AG09319 (cell line): ENCODE measurements around the gene CACNA2D2.

ENCODE experiments used
- DNase-seq: peaks from one replicate; pipeline ENCODE4 v3.0.0-alpha.2; 2010; ENCODE audit warnings: low read depth; ENCODE audit errors: extremely low read depth
- TF ChIP-seq, protein P1 (sequence below): IDR thresholded peaks from 2 replicates; pipeline ENCODE4 v1.5.1; 2011; ENCODE audit warnings: low read depth, mild to moderate bottlenecking, inconsistent platforms, low read length, moderate library complexity

The CACNA2D2 gene

DNA sequence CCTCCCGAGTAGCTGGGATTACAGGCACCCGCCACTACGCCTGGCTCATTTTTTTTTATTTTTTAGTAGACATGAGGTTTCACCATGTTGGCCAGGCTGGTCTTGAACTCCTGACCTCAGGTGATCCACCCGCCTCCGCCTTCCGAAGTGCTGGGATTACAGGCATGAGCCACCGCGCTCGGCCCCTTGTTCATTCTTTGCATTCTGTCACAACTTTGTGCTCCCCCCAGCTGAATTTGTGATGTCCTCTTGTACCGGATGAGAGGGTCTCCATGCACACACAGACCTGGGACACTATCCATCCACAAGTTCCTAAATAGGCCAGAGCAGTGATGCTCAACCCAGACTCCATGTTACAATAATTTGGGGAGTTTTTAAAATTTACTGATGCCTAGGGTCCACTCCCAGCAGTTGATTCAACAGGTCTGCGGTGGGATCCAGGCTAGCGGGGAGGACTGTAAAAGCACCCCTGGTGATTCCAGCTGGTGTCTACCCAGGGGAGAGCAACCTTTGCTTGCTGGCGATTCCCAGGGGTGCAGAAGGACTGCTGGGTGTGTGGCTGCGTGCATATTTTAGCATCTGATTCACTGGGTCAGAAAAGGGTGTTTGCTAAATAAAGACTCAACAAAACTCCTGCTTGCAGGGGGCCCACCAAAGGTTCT lies 163.8 kb downstream of the CACNA2D2 start:
- DNase-seq, result no peak
- TF ChIP-seq, protein P1, sequence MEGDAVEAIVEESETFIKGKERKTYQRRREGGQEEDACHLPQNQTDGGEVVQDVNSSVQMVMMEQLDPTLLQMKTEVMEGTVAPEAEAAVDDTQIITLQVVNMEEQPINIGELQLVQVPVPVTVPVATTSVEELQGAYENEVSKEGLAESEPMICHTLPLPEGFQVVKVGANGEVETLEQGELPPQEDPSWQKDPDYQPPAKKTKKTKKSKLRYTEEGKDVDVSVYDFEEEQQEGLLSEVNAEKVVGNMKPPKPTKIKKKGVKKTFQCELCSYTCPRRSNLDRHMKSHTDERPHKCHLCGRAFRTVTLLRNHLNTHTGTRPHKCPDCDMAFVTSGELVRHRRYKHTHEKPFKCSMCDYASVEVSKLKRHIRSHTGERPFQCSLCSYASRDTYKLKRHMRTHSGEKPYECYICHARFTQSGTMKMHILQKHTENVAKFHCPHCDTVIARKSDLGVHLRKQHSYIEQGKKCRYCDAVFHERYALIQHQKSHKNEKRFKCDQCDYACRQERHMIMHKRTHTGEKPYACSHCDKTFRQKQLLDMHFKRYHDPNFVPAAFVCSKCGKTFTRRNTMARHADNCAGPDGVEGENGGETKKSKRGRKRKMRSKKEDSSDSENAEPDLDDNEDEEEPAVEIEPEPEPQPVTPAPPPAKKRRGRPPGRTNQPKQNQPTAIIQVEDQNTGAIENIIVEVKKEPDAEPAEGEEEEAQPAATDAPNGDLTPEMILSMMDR, result no peak

DNA sequence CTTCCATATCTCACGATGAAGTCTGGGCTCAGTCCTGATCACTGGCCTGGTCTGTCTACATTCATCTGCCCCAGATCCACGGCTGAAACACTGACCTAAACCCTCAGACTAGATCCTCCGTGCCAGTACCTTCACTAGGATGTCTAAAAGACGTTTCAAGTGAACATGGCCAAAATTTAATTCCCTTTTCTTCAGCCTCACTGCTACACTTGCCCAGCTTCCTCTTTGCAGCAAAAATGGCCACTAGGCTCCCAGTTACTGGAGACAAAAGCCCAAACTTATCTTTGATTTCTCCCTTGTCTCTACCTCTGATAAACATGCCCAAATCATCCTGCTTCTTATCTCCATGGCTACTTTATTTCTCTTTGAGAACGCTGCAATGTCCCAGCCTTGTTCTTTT lies 164.5 kb downstream of the CACNA2D2 start:
- no peak for DNase-seq
- TF ChIP-seq, protein P1, result no peak

DNA sequence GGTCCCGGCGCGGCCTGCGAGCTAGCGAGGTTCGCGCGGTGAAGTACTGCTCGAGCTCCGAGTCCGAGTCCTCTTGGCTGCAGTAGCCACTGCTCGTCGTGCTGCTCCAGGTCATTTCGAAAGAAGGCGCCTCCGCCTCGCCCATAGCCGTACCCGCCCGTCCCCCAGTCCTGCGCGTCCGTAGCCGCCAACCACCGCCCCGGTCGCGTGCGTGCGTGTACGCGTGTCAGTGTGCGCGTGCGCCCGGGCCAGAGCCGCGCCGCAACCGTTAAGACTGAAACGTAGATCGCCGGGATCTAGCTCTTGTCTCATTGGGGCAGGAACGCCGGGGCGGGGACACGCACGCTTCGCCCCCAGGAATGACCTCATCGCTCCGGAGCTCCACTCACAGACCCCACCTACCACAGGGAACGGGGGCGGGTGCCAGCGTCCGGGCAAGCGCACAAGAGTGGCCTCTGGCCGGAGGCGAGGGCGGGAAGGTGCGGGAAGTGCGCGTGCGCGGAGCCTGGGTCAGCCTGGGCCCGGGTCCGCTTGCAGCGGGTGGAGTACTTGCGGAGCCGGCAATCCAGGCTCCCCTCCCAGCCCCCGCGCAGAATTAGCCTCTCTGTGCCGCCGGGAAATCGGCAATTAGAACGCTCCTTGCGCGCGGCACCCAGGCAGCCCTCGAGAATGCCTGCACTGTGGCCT lies 166.1 kb downstream of the CACNA2D2 start:
- TF ChIP-seq, protein P1, result no peak

DNA sequence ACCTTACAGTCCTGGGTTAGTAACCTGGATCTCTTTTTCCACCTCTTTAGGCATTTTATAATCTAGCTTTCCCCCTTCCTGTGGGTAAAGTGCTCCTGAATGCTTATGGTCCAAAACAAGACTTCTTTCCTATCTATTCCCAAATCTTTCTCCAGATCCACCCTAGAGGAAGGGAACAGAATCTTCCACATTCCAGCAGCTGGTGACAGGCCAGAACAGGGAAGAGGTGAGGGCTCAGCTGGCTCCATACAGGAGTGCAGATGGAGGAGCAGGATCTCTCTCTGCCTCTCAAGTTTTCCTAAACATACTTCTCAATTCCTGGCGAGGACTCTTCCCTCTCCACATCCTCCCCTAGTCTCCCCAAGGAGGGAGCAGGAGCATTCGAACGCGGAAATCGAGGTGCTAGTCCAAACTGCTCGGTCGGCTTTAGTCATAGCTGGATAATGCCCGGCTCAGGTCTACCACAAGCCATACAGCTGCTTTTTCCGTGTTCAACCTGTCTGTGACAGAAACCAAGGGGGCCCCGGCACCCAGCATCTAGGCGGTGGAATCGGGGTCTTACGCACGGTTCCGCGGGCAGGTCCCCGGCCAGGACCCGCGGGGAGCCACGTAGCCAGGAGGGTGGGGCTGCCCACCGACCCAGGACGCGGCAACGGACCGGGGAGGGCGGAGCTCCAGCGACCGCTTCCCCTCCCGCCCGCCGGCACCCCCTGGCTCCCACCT lies 166.8 kb downstream of the CACNA2D2 start:
- TF ChIP-seq, protein P1, result no peak

More for the DNA sequence above, 166.1 kb downstream of the CACNA2D2 start:
- DNase-seq, result peak; percentile 99

DNA sequence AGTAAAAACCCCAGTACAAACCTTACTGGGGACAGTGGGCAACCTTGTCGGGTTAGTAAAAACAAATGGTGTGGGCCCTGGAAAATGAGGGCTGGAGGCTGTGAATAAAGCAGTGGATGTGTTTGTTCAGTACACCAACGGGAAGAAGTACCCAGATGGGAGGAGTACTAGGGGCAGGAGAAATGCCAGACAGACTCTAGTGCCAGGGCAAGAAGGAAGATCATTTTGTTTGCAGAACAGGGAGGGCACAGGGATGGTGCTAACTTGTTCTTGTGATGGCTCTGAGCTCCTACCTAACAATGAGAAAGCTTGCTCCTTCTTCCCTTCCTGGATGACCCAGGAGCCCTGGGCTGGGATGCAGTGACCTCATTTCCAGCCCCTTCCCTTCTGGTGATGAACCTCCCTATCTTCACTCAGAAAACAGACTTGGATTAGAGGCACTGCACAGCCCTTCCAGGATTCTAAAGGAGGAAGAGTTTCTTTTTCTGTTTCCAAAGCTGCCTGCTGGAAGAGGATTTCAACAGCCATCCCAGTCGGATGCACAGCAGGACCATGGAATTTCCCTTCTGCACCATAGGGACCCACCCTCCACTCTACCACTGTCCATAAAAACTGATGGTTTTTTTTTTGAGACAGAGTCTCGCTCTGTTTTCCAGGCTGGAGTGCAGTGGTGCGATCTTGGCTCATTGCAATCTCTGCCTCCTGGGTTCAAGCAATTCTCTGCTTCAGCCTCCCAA lies 168.9 kb downstream of the CACNA2D2 start:
- TF ChIP-seq, protein P1, result no peak
- DNase-seq, result no peak

More for the DNA sequence above, 166.8 kb downstream of the CACNA2D2 start:
- DNase-seq, result no peak

DNA sequence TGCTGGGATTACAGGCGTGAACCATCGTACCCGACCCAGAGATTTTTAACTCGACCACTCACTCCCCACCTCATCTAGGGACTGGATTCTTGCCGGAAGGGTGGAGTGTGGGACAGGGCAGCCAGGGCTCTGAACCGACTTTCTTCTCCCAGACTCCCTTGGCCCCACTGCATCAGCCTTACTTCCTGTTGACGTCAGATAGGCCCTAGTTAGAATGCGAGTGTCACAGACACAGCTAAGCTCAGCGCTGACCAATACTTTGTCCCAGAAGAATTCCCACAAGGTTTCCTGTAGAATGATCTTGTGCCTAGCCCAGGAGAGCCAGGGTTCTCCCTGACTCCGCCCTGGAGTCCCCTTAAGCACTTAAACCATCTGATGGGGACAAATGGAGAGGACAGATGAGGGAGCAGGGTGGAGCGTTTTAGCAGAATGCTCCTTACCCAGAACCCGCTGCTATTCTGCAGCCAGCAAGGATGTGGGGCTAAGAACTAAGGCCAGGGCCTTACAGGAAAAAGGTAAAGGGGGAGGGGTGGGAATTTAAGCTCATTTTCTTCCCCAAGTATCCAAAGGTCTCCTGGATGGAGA lies 169.6 kb downstream of the CACNA2D2 start:
- no peak for DNase-seq
- TF ChIP-seq, protein P1, result no peak
